RWPE1 (cell line): ENCODE results near the gene TYMP.

Experiments
- CTCF ChIA-PET: fragments of 350-600 bp; sonication (Branson Sonifier 250); formaldehyde crosslinking; extraction: SDS; loops from one replicate; lab custom pipeline; 2021; lab: Yijun Ruan, JAX
- POLR2A ChIA-PET: fragments of 400-600 bp; formaldehyde crosslinking; extraction: SDS; loops from one replicate; lab custom pipeline; 2020; ENCODE audit warnings: antibody characterized with exemption; ENCODE audit not compliant: low non-redundant PET; lab: Yijun Ruan, JAX
- DNase-seq: peaks from one replicate; pipeline ENCODE4 v3.0.0; 2012; ENCODE audit warnings: low spot score
- H3K27ac ChIP-seq: fragments of 450-650 bp; 2 replicates; pipeline ENCODE4 v1.5.1; 2017
- CTCF ChIP-seq: fragments of 450-650 bp; conservative IDR thresholded peaks from 2 replicates; pipeline ENCODE4 v1.5.1; 2017; ENCODE audit warnings: low read depth, mild to moderate bottlenecking

TYMP gene

GRCh38 chr22:50486561-50487289, 43.1 kb downstream of the TYMP start, which contains the start of gene MIOX:
Gene MIOX (plus strand): TSS chr22:50486859. CDS start chr22:50486898, 39 bp downstream.
- no peak for DNase-seq
- H3K27ac ChIP-seq, result no peak within 1 kb of the TSS
- CTCF ChIA-PET, result interaction anchor here (0.5 to 0.6 kb wide), 3 partner anchors 10 to 409 kb away, joined by 3 to 6 read pairs (median 5); no protein-coding TSS in a partner anchor
- POLR2A ChIA-PET, result no interaction called here
- no peak for TF ChIP-seq CTCF

GRCh38 chr22:50485221-50486131, 44.3 kb downstream of the TYMP start:
- POLR2A ChIA-PET, result interaction anchor here (0.5 kb wide), 1 partner anchor 22 kb away, joined by 6 read pairs; no protein-coding TSS in a partner anchor
- CTCF ChIA-PET, result interaction anchor here (0.6 kb wide), 1 partner anchor 47 kb away, joined by 3 read pairs; no protein-coding TSS in a partner anchor

GRCh38 chr22:50483977-50484853, 45.6 kb downstream of the TYMP start:
- CTCF ChIA-PET, result interaction anchor here (0.5 to 1.0 kb wide), 2 partner anchors 14 to 85 kb away, joined by 3 to 4 read pairs; no protein-coding TSS in a partner anchor
- DNase-seq, result no peak
- POLR2A ChIA-PET, result no interaction called here
- H3K27ac ChIP-seq, result peak overlapping the region; percentile 13; the same call in 1 of the 2 replicates
- TF ChIP-seq CTCF, result no peak

More at GRCh38 chr22:50485221-50486131, 44.3 kb downstream of the TYMP start:
- TF ChIP-seq CTCF, result no peak
- H3K27ac ChIP-seq, result no peak overlapping the region
- no peak for DNase-seq

GRCh38 chr22:50483556-50483955, 46.3 kb downstream of the TYMP start:
- CTCF ChIA-PET, result interaction anchor here (1.0 kb wide), 1 partner anchor 13 kb away, joined by 3 read pairs; no protein-coding TSS in a partner anchor
- no peak for DNase-seq
- H3K27ac ChIP-seq, result peak overlapping the region; percentile 13; the same call in 1 of the 2 replicates
- POLR2A ChIA-PET, result no interaction called here
- TF ChIP-seq CTCF, result no peak

- peak overlapping the region; percentile 34; the same call in 1 of the 2 replicates for H3K27ac ChIP-seq
- DNase-seq, result no peak
- no peak for TF ChIP-seq CTCF
- CTCF ChIA-PET, result interaction anchor here (0.6 kb wide), 1 partner anchor 79 kb away, joined by 3 read pairs; no protein-coding TSS in a partner anchor
- POLR2A ChIA-PET, result no interaction called here
Measured at GRCh38 chr22:50483106-50483505, 46.7 kb downstream of the TYMP start.
